ENCODE data around the gene JADE1. TPM values are rescaled to one million over a fixed set of nuclear protein-coding genes. Genes with fewer than 3 reads are reported as not detected.
A peak's percentile ranks its signal among the peaks of the same experiment; 100 is the strongest.

The JADE1 gene
- total RNA-seq, 2 donors from 2014 or later: 22.2 to 27.3 TPM

- no peak overlapping the region for H3K27ac Mint-ChIP-seq
Measured at GRCh38 chr4:128820671-128821070, 11.2 kb downstream of the JADE1 start.

GRCh38 chr4:128821151-128821550 is 11.7 kb downstream of the JADE1 start:
- Mint-ChIP-seq H3K4me3 (no peak overlapping the region), H3K36me3 (ENCODE audit: low read depth) (peaks cover 38% of the 10 kb centered on the region), H3K4me1 (peaks cover 34% of the 10 kb centered on the region), H3K27me3 (no peaks in the 10 kb centered on the region), H3K9me3 (no peaks in the 10 kb centered on the region), H3K27ac (no peak overlapping the region)
- ATAC-seq (replicated peaks): no peak

More at GRCh38 chr4:128820671-128821070, 11.2 kb downstream of the JADE1 start:
- H3K9me3 Mint-ChIP-seq: no peaks in the 10 kb centered on the region
- H3K36me3 Mint-ChIP-seq (ENCODE audit: low read depth): peaks cover 40% of the 10 kb centered on the region
- H3K4me3 Mint-ChIP-seq: no peak overlapping the region
- no peak for ATAC-seq (replicated peaks)
- no peaks in the 10 kb centered on the region for H3K27me3 Mint-ChIP-seq
- peaks cover 31% of the 10 kb centered on the region for H3K4me1 Mint-ChIP-seq

GRCh38 chr4:128823025-128823661 is 13.6 kb downstream of the JADE1 start:
- H3K27me3 Mint-ChIP-seq: no peaks in the 10 kb centered on the region
- no peaks in the 10 kb centered on the region for H3K9me3 Mint-ChIP-seq
- peaks cover 48% of the 10 kb centered on the region for H3K4me1 Mint-ChIP-seq
- no peak overlapping the region for H3K4me3 Mint-ChIP-seq
- H3K36me3 Mint-ChIP-seq (ENCODE audit: low read depth): peaks cover 37% of the 10 kb centered on the region
- H3K27ac Mint-ChIP-seq: no peak overlapping the region
- no peak for ATAC-seq (replicated peaks)

GRCh38 chr4:128825226-128825625 is 15.7 kb downstream of the JADE1 start:
- H3K27ac Mint-ChIP-seq: peak overlapping the region; percentile 61
- peaks cover 39% of the 10 kb centered on the region for H3K4me1 Mint-ChIP-seq
- no peak for ATAC-seq (replicated peaks)
- H3K36me3 Mint-ChIP-seq (ENCODE audit: low read depth): peaks cover 28% of the 10 kb centered on the region
- H3K4me3 Mint-ChIP-seq: no peak overlapping the region
- no peaks in the 10 kb centered on the region for H3K9me3 Mint-ChIP-seq
- H3K27me3 Mint-ChIP-seq: no peaks in the 10 kb centered on the region

- H3K27ac Mint-ChIP-seq: peak overlapping the region; percentile 24
- peaks cover 41% of the 10 kb centered on the region for H3K36me3 Mint-ChIP-seq (ENCODE audit: low read depth)
- H3K9me3 Mint-ChIP-seq: no peaks in the 10 kb centered on the region
- peaks cover 44% of the 10 kb centered on the region for H3K4me1 Mint-ChIP-seq
- ATAC-seq (replicated peaks): no peak
- H3K4me3 Mint-ChIP-seq: peak overlapping the region; percentile 0
- H3K27me3 Mint-ChIP-seq: no peaks in the 10 kb centered on the region
Measured at GRCh38 chr4:128827296-128827695, 17.8 kb downstream of the JADE1 start.

GRCh38 chr4:128830906-128831503 is 21.5 kb downstream of the JADE1 start:
- H3K4me3 Mint-ChIP-seq: no peak overlapping the region
- no peaks in the 10 kb centered on the region for H3K9me3 Mint-ChIP-seq

GRCh38 chr4:128831531-128832242 is 22.2 kb downstream of the JADE1 start:
- peaks cover 70% of the 10 kb centered on the region for H3K36me3 Mint-ChIP-seq (ENCODE audit: low read depth)
- ATAC-seq (replicated peaks): no peak
- H3K4me1 Mint-ChIP-seq: peaks cover 41% of the 10 kb centered on the region
- H3K27me3 Mint-ChIP-seq: no peaks in the 10 kb centered on the region
- H3K4me3 Mint-ChIP-seq: no peak overlapping the region
- no peaks in the 10 kb centered on the region for H3K9me3 Mint-ChIP-seq
- H3K27ac Mint-ChIP-seq: peak overlapping the region; percentile 3

More at GRCh38 chr4:128830906-128831503, 21.5 kb downstream of the JADE1 start:
- no peak for ATAC-seq (replicated peaks)
- H3K27me3 Mint-ChIP-seq: no peaks in the 10 kb centered on the region
- H3K36me3 Mint-ChIP-seq (ENCODE audit: low read depth): peaks cover 71% of the 10 kb centered on the region
- peak overlapping the region; percentile 3 for H3K27ac Mint-ChIP-seq
- H3K4me1 Mint-ChIP-seq: peaks cover 48% of the 10 kb centered on the region

- Mint-ChIP-seq H3K4me1 (peaks cover 41% of the 10 kb centered on the region), H3K9me3 (no peaks in the 10 kb centered on the region), H3K27ac (peak overlapping the region; percentile 29), H3K4me3 (no peak overlapping the region), H3K36me3 (ENCODE audit: low read depth) (peaks cover 70% of the 10 kb centered on the region), H3K27me3 (no peaks in the 10 kb centered on the region)
- no peak for ATAC-seq (replicated peaks)
Measured at GRCh38 chr4:128832243-128832625, 22.7 kb downstream of the JADE1 start.

- ATAC-seq (replicated peaks): no peak
- H3K27me3 Mint-ChIP-seq: no peaks in the 10 kb centered on the region
Measured at GRCh38 chr4:128835498-128836222, 26.2 kb downstream of the JADE1 start.

GRCh38 chr4:128837198-128837597 is 27.7 kb downstream of the JADE1 start:
- Mint-ChIP-seq H3K36me3 (ENCODE audit: low read depth) (peaks cover 61% of the 10 kb centered on the region), H3K9me3 (no peaks in the 10 kb centered on the region), H3K4me1 (peaks cover 45% of the 10 kb centered on the region), H3K27ac (peak overlapping the region; percentile 40), H3K4me3 (no peak overlapping the region), H3K27me3 (no peaks in the 10 kb centered on the region)
- ATAC-seq (replicated peaks): no peak

More at GRCh38 chr4:128835498-128836222, 26.2 kb downstream of the JADE1 start:
- Mint-ChIP-seq H3K4me3 (no peak overlapping the region), H3K36me3 (ENCODE audit: low read depth) (peaks cover 64% of the 10 kb centered on the region), H3K27ac (no peak overlapping the region), H3K4me1 (peaks cover 45% of the 10 kb centered on the region), H3K9me3 (no peaks in the 10 kb centered on the region)

- peak overlapping the region; percentile 40 for H3K27ac Mint-ChIP-seq
- no peaks in the 10 kb centered on the region for H3K27me3 Mint-ChIP-seq
- ATAC-seq (replicated peaks): no peak
- H3K36me3 Mint-ChIP-seq (ENCODE audit: low read depth): peaks cover 61% of the 10 kb centered on the region
- no peaks in the 10 kb centered on the region for H3K9me3 Mint-ChIP-seq
- H3K4me1 Mint-ChIP-seq: peaks cover 42% of the 10 kb centered on the region
- no peak overlapping the region for H3K4me3 Mint-ChIP-seq
Measured at GRCh38 chr4:128837679-128838078, 28.2 kb downstream of the JADE1 start.

GRCh38 chr4:128840711-128841318 is 31.3 kb downstream of the JADE1 start:
- ATAC-seq (replicated peaks): no peak
- H3K4me3 Mint-ChIP-seq: no peak overlapping the region
- peak overlapping the region; percentile 49 for H3K27ac Mint-ChIP-seq
- H3K36me3 Mint-ChIP-seq (ENCODE audit: low read depth): peaks cover 66% of the 10 kb centered on the region
- H3K4me1 Mint-ChIP-seq: peaks cover 32% of the 10 kb centered on the region
- no peaks in the 10 kb centered on the region for H3K27me3 Mint-ChIP-seq
- no peaks in the 10 kb centered on the region for H3K9me3 Mint-ChIP-seq

- peak overlapping the region; percentile 49 for H3K27ac Mint-ChIP-seq
- no peaks in the 10 kb centered on the region for H3K27me3 Mint-ChIP-seq
- peaks cover 32% of the 10 kb centered on the region for H3K4me1 Mint-ChIP-seq
- H3K9me3 Mint-ChIP-seq: no peaks in the 10 kb centered on the region
- H3K4me3 Mint-ChIP-seq: no peak overlapping the region
- no peak for ATAC-seq (replicated peaks)
- peaks cover 70% of the 10 kb centered on the region for H3K36me3 Mint-ChIP-seq (ENCODE audit: low read depth)
Measured at GRCh38 chr4:128841402-128841801, 31.9 kb downstream of the JADE1 start.

- ATAC-seq (replicated peaks): no peak
- peaks cover 9% of the 10 kb centered on the region for H3K4me1 Mint-ChIP-seq
- no peaks in the 10 kb centered on the region for H3K9me3 Mint-ChIP-seq
- peak overlapping the region; percentile 47 for H3K27ac Mint-ChIP-seq
- peaks cover 89% of the 10 kb centered on the region for H3K36me3 Mint-ChIP-seq (ENCODE audit: low read depth)
- no peaks in the 10 kb centered on the region for H3K27me3 Mint-ChIP-seq
- no peak overlapping the region for H3K4me3 Mint-ChIP-seq
Measured at GRCh38 chr4:128844931-128845330, 35.4 kb downstream of the JADE1 start.

Measured in activated T-helper 17 cell treated with anti-CD3 and anti-CD28 coated beads, Interleukin-2, amount 50 U/mL, for 72 hours (primary cell).